NCI-H2029 (cell line): ENCODE measurements around the gene RBM5.
"Not testable (repeated sequence)": the region's sequence is repeated elsewhere in the genome, so short reads cannot be mapped to it uniquely, and the experiment has no call there.

Experiments used
- DNase-seq: peaks from one replicate; lab custom pipeline; 2025; lab: John Stamatoyannopoulos, UW

Gene RBM5

DNA sequence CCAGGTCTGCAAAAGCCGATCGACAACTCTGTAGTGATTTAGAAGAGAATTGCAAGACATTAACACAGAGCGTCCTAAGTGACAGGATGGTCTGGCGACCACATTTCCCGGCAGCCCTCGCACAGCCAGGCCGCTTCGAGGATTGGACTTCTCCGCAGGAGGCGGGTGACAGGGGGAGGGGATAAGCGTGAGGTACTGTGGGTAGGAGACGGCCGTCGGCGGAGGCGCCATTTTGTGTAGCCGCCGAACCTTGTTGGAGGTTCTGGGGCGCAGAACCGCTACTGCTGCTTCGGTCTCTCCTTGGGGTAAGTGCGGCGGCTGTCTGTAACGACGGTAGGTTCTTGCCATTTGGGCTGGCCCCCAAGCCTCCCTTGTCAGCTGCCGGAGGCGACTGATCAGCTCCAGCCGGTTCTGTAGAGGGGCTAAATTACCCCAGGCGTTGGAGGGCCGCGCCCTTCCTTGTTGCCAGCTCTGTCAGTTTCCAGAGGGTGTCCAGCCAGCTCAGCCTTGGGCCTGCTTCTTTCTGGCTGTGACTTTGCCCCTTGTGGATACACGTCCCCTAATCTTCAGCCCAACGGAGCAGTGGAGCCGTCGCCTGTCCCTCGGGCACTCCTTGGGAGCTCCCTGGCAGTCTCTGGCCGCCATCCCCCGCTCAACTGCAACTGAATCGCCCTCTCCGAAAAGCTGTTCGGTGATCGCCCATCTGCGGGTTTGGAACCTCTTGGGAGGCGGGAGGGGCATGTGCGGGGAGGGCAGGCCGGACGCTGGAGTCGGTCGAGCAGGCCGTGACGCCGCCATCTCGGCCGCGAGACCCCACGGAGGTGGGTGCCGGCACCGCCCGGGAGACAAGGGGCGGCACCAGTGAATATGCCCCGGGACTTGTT lies at the start of gene RBM5:
Gene RBM5 (plus strand): TSS at position 195 of the 884 bp plus-strand sequence. CDS start 1,516 bp downstream, outside the sequence.
- DNase-seq, result peak; percentile 71

- DNase-seq, result no peak
Measured at GRCh38 chr3:50044976-50045375, 43.7 kb upstream of the RBM5 start.

DNA sequence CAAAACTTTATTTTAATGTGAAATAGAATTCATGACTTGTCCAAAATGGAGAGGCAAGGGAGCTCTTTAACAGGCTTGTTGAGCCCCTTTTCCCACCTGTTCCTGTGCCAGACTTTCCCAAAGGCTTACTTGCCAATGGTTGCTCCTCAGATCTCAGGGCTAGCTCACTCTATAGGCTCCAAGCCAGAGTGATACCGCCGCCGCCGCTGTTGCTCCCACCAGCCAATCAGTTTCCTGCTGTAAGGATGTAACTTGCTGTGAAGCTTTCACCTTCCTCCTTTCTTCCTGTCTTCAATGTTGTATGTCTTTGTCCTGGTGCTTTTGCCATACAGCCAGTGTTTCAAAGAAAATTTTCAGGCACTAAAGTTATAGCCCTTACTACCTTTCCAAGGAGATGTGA lies 41.3 kb upstream of the RBM5 start:
- no peak for DNase-seq

DNA sequence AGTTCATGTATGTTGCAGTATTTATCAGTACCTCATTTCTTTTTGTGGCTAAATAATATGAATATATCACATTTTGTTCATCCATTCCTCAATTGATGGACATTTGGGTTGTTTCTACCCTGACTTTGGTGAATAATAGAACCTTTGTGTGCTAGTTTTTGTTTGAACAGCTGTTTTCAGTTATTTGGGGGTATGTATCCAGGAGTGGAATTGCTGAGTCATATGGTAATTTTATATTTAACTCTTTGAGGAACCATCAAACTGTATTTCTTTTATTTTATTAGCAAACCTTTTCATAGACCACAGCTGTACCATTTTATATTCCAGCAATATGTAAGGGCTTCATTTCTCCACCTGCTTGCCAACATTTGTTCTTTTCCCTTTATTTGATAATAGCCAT lies 38.4 kb upstream of the RBM5 start:
- no peak for DNase-seq

GRCh38 chr3:50057756-50058155 lies 31.0 kb upstream of the RBM5 start:
- no peak for DNase-seq

- DNase-seq, result no peak
Measured at GRCh38 chr3:50068134-50068533, 20.6 kb upstream of the RBM5 start.

GRCh38 chr3:50078091-50078490 lies 10.6 kb upstream of the RBM5 start:
- no peak for DNase-seq

GRCh38 chr3:50078622-50079021 lies 10.1 kb upstream of the RBM5 start:
- no peak for DNase-seq

- DNase-seq, result not testable (repeated sequence)
Measured at GRCh38 chr3:50084951-50085350, 3.8 kb upstream of the RBM5 start.

GRCh38 chr3:50089609-50089945 lies 858 bp downstream of the RBM5 start:
- no peak for DNase-seq

DNA sequence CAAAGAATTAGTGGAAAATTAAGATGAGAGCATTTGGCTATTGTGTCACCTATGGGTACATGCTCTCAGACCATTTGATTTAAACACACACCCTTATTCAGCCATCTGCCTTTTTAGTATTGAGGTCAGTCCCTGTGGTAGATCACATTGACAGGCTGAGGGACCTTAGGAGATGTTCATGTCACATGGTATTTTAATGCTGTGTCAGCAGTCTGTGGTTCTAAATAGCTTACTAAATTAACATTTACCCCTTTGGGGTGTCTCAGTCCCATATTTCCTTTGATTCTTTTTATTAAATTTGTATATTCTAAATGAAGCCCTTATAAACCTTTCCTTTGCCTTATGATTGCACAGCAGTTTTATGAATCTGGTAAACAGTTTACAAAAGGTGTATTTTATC lies 2.3 kb downstream of the RBM5 start:
- DNase-seq, result no peak

DNA sequence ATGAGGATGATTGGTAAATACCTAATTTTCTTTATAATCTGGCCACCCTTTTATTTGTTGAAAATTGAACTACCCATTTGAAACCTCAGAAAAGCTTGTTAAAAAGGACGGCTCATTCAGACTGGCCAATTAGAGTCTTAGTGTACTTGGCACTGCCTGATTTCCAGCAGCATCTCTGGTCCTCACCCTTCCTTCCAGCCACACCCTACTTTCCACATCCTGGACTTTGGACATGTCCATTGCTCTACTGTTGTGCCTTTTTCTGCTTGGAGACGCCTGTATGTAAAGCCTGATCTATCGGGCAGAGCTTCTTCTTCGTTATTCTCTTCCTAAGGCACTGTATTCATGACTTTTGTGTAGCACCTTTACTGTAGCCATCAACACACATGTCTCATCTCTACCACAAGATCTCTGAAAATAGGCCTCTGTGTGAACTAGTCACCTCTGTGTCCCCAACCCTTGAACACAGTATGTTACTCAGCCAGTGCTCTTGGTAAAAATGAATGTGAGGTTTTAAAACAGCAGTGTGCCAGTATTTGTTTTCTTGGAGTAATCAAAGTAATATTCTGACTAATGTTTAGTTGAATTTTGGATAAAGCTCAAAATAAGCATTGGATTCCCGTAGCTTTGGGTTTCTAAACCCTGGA lies 6.8 kb downstream of the RBM5 start:
- DNase-seq, result no peak

- DNase-seq, result no peak
Measured at GRCh38 chr3:50100386-50100785, 11.7 kb downstream of the RBM5 start.

GRCh38 chr3:50100956-50101845 lies 12.5 kb downstream of the RBM5 start:
- DNase-seq, result no peak

DNA sequence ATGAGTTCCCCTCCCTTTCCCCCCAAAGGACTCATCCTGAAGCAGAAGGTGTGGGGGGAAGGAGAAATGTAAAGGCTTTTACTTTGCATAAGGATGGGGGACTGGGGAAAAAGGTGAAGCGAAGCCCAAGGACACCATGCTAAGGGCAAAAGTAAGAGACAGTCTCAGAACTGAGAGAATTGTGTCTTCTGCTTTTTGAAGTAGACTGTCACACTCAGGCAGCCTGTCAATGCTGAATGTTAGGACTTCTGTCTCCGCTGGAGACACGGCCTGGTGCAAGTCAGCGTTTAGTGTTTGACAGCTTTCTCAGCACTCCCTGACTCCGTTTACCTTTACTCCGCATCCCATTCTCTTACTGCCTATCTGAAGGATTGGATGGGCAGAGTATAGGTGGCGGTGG lies 13.8 kb downstream of the RBM5 start:
- DNase-seq, result no peak

- DNase-seq, result no peak
Measured at GRCh38 chr3:50111757-50112156, 23.0 kb downstream of the RBM5 start.

- peak; percentile 31 for DNase-seq
Measured at GRCh38 chr3:50112462-50112861, 23.7 kb downstream of the RBM5 start.

DNA sequence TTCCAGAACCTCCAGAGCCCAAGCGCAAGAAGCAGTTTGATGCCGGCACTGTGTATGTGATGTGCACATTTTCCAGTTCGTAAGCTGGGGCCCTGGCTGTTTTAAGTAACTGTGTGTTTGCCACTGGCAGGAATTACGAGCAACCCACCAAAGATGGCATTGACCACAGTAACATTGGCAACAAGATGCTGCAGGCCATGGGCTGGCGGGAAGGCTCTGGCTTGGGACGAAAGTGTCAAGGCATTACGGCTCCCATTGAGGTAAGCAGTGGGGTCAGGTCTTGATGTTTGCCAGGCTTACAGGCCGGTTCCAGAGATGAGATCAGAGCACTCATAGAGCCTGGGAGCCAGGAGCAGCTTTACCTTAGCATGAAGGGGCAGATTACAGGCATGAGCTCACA lies 28.4 kb downstream of the RBM5 start:
- no peak for DNase-seq

DNA sequence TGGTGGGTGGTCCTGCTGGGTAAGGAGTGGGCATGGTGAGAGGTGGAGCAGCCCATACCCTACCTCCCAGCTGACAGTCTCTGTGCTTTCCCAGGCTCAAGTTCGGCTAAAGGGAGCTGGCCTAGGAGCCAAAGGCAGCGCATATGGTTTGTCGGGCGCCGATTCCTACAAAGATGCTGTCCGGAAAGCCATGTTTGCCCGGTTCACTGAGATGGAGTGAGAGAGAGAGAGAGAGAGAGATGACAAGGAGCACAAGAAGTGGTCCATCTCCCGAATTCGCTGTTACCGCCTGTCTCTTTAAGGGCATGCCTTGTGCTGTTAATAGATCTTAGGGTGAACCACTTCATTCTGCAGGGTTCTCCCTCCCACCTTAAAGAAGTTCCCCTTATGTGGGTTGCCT lies 29.5 kb downstream of the RBM5 start:
- DNase-seq, result no peak

- no peak for DNase-seq
Measured at GRCh38 chr3:50119786-50120185, 31.1 kb downstream of the RBM5 start.

DNA sequence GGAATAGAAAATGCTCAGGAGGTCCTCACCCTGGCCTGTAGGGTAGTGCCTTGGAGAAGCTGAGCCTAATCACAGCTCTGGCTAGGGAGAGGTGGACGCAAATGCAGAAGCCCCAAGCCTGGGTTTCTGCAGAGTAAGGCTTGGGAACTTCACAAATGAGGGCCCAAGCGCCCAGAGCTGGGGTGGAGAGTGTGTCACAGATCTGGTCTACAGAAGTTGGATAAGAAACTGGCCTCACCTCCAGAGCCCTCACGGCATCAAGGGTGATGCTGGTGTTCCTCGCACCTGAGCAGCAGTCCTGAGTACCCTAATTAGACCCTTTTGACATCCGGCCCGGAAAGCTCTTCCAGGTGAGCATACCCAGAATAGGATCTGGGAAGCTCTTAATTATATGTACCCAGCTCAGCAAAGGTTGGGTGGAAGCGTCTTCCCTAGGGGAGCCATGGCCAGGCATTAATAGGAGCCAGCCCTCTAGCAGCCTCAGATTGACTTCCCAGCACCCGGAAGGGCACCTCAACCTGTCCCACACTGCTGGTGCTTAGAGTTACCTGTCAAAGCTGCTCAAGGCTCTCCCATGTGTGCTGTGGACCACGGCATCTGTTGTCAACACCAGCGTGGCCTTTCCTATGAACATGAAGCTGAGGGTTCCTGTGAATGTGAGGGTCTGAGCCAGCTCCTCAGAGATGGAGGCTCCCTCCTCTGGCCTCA lies 31.8 kb downstream of the RBM5 start:
- DNase-seq, result no peak
